DMS53 (cell line): Measurements from ENCODE around the gene WNT9B.

Experiments used
- DNase-seq: peaks from one replicate; lab custom pipeline; 2025; lab: John Stamatoyannopoulos, UW

WNT9B gene

DNA sequence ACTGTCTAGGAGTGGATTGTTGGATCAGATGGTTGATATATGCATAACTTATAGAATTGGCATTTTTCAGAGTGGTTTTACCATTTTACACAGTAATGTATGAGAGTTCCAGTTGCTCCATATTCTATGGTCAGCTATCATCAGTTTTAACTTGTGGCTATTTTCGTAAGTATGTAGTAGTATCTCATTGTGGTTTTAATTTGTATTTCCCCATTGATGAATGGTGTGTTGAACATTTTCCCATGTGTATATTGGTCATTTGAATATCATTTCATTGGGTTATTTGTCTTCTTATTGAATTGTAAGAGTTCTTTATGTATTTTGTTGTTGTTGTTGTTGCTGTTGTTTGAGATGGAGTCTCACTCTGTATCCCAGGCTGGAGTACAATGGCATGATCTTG is 6.2 kb downstream of the WNT9B start:
- no peak for DNase-seq

DNA sequence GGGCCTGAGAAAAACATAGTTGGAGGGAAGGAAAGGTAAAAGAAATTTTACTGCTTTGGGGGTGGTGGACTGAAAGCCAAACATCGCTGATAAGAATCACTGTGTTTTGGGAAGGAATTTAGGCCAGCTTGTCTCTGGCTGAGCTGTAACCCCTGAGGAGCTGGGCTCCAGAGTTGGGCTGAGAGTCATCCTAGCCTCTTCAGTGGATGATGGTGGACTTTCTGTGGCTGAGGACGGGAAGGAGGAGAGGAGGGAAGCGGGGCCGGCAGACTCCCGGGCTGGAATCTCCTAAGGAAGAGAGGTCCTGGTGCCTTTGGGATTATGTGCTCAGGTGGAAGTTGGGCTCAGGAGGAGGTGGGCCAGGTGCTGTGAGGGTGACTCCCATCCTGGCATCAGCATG is 8.6 kb downstream of the WNT9B start:
- DNase-seq, result no peak

DNA sequence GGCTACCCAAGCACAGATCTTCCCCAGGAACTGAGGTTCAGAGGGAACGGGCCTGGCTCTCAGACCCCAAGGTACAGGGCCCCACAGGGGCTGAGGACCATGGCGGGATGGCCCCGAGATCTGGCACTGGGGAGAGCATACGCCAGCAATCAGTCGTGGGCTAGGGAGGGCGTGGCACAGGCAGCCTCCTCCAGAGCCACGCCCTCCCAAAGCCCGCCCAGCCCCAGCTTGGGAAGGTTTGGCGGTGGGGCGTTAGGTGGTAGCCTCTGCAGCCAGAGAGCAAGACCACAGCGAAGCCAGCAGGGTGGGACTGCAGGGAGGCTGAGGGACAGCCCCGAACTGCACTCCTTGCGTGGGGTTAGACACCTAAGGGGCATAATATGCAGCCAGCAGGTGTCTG is 11.6 kb downstream of the WNT9B start:
- no peak for DNase-seq

DNA sequence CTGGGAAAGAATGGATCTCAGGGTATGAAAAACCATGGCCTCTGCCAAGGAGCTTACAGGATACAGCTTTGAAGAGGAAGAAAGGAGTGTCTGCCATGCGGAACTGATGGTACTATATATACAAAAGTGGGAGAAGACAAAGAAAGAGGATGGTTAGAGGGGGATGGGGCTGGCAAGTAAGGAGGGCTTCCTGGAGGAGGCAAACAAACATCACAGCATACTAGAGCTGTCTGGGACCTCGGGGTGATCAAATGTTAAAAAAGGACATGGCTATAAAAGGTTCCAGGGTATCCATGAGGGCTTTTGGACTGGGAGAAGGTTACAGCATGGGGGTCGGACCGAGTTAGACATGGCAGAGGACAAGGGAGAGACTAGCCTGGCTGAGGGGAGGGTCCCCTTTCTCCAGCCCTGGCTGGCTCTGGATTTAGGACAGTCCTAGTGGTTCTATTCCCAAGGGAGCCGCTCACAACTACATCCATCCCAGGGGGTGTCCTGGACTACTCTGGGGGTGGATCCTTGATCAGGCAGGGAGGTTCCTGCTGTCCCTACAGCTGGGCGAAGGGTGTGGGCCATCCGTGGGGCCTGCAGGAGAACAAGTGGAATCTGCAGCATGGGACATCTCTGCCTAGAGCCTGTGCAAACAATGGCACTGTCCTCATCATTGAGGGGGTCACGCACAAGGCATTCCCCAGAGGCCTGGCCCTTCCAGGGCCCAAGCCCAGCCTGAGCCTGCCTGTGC is 12.2 kb downstream of the WNT9B start:
- no peak for DNase-seq

DNA sequence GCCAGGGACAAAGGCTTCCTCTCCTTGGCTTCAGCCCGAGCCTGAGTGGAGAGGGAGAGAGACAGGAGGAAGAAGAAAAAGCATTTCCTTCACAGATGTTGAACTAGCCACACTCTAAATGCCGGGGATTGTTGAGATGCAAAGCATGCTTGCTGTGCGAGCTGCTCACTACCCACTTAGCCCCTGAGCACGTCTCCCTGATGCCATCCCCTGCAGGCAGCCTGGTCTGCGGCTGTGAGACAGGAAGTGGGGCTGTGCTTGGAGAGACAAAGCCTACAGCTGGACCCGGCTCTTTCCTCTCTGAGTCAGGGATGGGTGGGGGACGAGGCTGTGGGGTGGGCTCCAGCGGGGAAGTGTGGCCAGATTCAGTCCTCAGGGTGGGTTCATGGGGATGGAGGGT is 13.7 kb downstream of the WNT9B start:
- no peak for DNase-seq

DNA sequence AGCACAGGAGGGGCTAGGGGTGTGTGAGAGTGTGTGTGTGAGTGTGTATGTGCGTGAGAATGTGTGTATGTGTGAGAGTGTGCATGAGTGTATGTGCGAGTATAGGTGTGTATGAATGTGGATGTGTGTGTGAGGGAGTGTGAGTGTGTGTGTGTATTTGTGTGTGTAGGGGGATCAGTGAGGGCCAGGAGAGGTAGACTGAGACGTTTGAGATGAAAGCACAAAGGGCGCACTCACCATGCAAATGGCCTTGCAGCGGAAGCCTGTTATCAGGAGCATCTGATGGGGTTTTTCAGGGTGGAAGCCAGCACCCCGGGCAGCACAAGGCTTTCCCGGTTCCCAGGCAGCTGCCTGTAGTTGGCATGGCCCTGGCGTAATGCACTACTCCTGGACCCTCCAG is 14.9 kb downstream of the WNT9B start:
- DNase-seq, result no peak

DNA sequence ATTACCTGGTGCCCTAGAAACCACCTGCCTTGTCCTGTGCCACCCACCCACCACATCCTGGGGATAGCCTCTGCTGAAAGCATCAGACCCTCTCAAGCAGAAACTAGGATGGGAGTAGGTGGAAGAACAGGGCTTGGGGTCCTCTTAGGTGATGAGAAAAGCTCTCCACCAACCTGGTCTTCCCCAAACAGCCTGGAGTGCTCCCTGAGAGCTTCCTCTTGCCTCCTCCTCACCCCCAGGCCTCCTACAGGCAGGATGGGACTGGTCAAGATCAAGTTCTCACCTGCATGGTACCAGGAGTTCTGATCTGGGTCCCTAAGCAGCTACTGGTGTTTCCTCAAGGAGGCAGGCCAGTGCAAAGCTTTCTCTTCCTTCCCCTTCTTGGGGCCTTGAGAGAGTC is 15.4 kb downstream of the WNT9B start:
- DNase-seq, result no peak

DNA sequence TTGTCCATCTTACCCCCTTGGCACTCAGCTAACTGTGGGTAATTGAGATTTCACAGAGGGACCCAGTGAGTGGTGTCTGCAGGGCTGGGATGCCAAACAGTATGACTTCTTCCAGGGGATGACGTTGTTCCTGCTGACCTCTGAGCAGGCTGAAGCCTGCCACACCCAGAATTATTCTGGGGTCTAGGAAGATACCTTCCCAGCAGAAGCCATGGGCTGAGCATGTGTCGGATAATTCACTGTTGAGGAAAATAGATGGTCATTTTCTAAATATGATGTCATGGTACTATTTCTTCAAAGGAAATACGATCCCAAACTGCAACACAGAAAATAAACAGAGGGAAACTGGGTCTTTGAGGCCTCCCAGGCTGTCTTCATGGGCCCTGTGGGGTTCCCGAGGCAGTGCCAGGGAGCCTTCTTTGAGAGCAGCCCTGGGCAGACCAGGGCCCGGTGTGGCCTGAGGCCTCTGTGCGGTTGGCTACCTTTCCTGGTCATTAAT is 17.4 kb downstream of the WNT9B start:
- DNase-seq, result no peak

DNA sequence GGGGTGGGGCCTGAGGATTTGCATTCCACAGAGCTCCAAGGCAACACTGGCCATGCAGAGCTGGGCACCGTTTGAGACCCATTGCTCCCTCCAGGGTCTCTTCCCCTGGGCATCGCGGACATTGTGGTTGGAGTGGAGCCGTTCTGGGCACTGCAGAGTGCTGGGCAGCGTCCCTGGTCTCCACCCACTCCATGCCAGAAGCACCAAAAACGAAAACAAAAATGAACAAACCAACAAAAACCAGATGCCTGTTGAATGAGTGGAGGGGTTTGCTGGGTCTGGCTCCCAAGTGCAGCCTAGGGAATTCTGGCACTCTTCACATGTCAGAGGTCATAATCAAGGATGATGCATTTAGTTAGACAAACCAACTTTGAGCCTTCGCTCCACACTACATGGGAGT is 17.9 kb downstream of the WNT9B start:
- no peak for DNase-seq

DNA sequence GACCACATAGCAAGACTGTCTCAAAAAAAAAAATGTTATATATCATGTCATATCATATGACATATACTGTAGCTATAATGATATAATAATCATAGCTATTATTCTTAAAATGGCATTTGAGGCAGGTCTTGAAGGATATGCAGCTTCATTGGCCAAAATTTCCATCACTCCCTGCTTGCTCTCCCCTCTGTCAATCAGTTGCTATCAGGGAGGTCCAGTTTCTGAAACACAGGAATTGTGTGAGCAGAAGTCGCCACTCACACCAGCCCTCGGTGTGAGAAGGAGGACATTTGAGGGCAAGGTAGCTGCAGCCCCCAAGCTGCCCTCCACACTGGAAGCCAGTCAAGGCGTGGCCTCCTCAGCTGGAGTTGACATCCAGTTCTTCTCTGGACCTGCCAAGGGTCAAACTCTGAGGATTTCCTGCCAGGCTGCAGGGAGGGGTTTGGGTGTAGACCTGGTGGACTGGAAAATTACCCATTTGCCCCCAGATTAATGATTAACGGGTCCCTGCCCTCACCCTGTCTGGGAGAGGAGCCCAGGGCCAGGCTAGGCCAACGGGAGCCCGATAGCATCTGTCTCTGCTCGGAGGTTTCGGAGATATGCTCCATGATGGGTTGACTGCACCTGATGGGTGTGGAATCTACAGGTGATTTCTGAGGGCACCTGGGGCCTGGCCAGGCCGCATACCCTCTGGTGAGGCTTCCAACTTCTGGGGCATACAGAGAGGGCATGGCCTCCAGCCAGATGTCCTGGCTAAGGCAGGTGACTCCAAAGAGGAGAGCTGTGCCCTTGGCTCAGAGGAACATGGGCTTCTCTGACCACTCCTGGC is 18.8 kb downstream of the WNT9B start:
- DNase-seq, result peak; percentile 83

DNA sequence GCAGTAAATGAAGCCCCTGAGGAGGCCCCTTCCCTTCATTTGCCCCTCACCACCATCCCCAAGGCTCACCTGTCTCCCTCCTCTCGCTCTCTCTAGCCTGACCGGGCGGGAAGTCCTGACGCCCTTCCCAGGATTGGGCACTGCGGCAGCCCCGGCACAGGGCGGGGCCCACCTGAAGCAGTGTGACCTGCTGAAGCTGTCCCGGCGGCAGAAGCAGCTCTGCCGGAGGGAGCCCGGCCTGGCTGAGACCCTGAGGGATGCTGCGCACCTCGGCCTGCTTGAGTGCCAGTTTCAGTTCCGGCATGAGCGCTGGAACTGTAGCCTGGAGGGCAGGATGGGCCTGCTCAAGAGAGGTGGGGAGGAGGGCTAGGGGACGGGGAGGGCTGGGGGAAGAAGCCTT is 21.0 kb downstream of the WNT9B start:
- DNase-seq, result no peak

DNA sequence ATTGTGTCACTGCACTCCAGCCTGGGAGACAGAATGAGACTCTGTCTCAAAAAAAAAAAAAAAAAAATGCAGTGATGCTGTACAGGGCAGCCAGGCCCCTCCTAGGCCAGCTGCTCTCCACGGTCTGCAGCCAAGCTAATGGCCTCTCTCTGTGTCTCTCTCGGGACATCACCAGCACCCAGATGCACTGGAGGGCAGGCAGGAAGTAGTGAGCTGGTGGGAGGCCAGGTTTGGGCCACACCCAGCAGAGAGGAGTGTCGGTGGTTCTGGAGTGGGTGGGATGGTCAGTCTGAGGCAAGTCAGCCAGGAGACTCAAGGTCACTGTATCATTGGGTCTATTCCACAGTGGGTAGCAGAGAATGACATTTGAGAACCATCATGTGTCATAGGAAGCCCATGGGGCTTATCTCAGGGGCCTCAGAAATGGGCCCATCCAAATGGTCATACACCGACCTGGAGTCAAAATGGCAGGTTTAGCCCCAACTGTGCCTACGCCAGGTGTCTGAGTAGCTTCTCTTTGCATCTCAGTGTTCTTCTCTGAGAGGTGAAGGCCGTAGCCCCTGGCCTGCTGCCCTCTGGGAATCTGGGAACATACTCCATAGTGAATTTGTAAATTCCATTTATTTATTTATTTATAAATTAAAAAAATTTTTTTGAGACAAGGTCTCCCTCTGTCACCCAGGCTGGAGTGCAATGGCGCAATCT is 22.7 kb downstream of the WNT9B start:
- DNase-seq, result peak; percentile 81

DNA sequence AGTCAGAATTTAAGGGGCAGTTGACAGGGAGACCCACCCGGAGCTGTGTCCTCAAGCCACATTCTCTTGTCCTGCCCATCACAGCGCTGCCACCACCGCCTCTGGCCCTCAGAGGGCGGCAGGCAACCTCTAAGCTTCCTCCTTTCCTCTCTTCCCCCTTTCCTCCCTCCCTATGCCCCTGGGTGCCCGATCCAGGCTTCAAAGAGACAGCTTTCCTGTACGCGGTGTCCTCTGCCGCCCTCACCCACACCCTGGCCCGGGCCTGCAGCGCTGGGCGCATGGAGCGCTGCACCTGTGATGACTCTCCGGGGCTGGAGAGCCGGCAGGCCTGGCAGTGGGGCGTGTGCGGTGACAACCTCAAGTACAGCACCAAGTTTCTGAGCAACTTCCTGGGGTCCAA is 23.5 kb downstream of the WNT9B start:
- DNase-seq, result peak; percentile 34

DNA sequence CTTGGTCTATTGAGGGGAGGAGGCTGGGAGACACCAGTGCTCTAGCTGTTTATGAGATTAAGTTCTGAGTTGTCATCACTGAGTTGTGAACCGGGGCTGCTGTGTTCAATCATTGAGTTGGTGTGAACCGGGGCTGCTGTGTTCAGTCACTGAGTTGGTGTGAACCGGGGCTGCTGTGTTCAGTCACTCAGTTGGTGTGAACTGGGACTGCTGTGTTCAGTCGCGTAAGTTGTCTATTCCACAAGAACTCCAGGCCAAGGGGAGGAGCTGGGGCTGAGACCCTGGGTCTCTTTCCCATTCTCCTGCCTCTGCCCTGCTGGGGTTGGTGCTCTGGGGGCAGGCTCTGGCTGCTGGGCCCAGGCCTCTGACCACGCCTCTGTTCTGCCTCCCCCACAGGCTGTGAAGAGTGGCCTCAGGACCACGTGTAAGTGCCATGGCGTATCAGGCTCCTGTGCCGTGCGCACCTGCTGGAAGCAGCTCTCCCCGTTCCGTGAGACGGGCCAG is 24.5 kb downstream of the WNT9B start:
- DNase-seq, result peak; percentile 99

DNA sequence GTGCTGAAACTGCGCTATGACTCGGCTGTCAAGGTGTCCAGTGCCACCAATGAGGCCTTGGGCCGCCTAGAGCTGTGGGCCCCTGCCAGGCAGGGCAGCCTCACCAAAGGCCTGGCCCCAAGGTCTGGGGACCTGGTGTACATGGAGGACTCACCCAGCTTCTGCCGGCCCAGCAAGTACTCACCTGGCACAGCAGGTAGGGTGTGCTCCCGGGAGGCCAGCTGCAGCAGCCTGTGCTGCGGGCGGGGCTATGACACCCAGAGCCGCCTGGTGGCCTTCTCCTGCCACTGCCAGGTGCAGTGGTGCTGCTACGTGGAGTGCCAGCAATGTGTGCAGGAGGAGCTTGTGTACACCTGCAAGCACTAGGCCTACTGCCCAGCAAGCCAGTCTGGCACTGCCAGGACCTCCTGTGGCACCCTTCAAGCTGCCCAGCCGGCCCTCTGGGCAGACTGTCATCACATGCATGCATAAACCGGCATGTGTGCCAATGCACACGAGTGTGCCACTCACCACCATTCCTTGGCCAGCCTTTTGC is 25.0 kb downstream of the WNT9B start:
- DNase-seq, result peak; percentile 99

DNA sequence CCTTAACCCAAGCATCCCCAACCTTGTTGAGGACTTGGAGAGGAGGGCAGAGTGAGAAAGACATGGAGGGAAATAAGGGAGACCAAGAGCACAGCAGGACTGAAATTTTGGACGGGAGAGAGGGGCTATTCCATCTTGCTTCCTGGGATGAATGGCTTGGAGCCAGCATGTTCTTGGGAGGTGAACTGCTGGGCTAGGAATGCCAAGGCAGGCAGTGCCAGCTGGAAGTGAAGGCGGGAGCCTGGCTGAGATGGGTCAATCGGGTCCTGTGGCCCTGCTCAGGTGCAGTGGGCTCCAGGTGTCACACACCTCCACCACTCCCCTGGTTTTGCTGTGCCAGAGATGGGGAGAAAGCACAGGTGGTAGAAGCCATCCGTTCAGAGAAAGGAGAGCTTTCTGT is 25.5 kb downstream of the WNT9B start:
- no peak for DNase-seq

DNA sequence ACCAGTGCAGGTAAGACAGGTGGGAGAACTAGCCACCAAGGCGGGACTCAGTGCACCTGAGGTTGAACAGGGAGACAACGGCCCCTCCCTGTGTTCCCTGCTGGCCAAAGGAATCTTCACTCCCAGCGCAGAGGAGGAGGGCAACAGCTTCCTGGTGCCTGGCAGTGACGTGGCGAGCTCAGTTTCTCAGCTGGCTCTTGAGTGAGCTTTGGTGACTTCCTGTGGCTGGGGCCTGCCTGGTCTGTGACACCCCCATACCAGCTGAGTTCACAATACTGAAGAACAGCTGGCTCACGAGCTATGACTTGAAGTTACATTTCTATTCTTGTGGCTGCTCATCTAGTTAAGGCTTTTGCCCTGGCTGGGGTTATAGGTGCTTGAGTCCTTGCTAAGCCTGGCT is 26.1 kb downstream of the WNT9B start:
- DNase-seq, result no peak

DNA sequence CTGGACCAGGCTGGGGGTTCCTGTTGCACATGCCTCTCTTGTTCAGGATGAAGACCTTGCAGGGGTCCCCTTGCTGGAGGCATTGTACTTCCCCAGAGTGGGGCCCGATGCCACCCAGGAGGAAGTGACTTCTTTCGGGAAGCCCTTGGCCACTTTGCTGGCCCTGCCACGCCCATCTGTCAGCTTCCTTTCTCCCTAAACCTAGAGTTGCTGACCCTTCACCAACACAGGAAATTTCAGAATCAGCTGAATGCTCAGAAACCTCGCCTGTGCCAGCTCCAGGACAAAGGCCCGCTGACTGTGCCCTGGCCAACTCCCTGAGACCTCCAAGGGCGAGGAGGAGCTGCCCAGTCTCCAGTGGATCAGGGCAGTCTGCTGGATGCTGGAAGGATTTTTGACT is 26.7 kb downstream of the WNT9B start:
- DNase-seq, result no peak

DNA sequence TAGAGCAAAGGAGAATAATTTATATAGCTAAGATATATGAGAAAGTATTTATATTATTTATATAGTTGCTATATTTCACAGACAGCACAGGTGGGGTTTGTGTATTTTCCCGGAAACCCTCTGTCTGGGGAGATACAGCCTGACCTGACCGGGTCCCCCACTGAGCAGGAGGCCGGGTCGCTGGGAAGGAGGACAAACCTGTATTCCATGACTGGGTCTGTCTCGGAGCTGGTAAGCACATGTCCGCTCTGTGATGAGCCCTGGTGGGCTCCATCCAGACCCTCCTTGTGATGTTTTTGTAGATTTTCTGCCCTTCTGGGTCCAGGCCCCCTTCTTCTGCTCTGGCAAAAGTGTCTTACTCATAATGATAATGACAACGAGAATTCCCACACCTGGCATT is 27.7 kb downstream of the WNT9B start:
- no peak for DNase-seq

DNA sequence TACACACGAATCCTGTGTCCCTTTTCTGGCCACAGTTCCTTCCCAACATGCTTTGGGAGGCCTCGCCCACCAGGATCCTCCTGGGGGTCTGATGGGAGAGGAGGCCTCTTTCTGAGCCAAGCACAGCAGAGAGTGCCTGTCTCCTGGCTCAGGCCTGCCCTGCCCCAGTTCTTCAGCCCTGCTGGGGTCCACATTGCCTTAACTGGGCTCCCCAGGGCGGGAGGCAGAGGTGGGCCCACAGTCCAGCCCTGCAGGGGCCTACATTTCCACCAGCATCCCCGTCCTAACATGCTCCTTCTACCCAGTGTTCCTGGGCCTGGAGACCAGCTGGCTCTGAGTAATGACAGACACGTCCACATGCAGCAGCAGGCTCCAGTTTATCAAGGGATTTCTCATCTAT is 29.6 kb downstream of the WNT9B start:
- DNase-seq, result no peak

DNA sequence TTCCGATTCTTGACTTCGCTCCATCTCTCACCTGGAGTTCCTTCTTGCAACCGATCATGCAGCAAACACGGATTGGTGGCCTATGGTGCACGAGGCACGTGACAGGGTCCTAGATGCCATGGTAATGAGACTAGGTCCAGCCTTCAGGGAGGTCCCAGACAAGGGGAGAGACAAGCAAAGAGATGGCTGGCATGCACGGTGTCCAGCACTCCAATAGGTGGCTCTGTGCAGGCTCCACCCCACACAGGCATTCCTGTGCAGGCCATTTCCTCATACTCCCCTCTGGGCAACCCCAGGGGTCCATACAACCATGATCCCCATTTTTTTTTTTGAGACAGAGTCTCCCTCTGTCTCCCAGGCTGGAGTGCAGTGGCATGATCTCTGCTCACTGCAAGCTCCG is 31.3 kb downstream of the WNT9B start:
- DNase-seq, result no peak

DNA sequence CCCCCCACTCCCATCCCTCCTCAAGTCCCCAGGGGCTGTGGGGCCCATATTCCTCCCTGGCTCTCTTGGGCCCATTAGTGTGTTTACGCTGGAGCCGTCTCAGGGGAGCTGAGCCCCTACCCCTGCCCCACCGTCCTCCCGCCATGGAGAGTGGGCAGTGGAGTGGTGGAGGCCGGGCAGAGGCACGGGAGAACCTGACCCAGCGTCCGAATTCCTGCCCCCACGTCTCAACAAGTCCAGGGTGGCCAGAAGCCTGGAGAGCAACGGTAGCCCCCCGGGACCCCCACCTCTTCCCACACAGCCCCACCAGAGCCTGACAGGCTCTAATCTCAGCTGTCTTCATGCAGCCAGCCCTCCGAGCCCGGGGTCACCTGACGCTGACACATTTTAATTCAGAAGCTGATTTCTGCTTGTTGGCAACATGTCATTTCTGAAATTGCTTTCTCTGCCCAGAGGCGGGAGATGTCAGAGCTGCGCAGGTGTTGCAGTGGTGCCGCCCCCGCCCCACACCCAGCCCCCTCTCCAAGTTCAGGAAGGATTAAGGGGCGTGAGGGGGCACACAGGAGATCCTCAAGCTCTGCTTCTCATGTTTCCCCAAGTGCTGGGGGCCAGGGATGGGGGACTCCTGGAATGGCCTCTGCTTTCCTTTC is 32.6 kb downstream of the WNT9B start:
- DNase-seq, result no peak
